BE2C (cell line): ENCODE data around the gene F10.
A peak's percentile ranks its signal among the peaks of the same experiment; 100 is the strongest.

Experiments
- DNase-seq: peaks from one replicate; pipeline ENCODE4 v3.0.0-alpha.2; 2020
- H3K27me3 ChIP-seq: fragments of 250-450 bp; sonication (Bioruptor Pico); 2 replicates; pipeline ENCODE4 v1.5.1; 2020; ENCODE audit warnings: mild to moderate bottlenecking
- H3K36me3 ChIP-seq: fragments of 250-450 bp; sonication (Bioruptor Pico); 2 replicates; pipeline ENCODE4 v1.5.1; 2020; ENCODE audit warnings: mild to moderate bottlenecking
- H3K4me1 ChIP-seq: fragments of 250-450 bp; sonication (Bioruptor Pico); 2 replicates; pipeline ENCODE4 v1.5.1; 2020
- H3K4me3 ChIP-seq: 2 replicates; pipeline ENCODE4 v1.5.1; 2011; ENCODE audit warnings: low read depth, low read length
- H3K9me3 ChIP-seq: fragments of 250-450 bp; sonication (Bioruptor Pico); 2 replicates; pipeline ENCODE4 v1.5.1; 2020
- CTCF ChIP-seq: IDR thresholded peaks from 2 replicates; pipeline ENCODE4 v1.5.1; 2012; ENCODE audit warnings: mild to moderate bottlenecking, low read depth, low read length

The F10 gene

GRCh38 chr13:113082198-113083021 lies 40.2 kb upstream of the F10 start:
- Histone ChIP-seq H3K27me3 (no peaks in the 10 kb centered on the region), H3K4me3 (no peak overlapping the region), H3K9me3 (no peaks in the 10 kb centered on the region), H3K36me3 (no peaks in the 10 kb centered on the region), H3K4me1 (no peaks in the 10 kb centered on the region)
- DNase-seq = no peak
- no peak for TF ChIP-seq CTCF

- TF ChIP-seq CTCF = no peak
- H3K27me3 ChIP-seq = no peaks in the 10 kb centered on the region
- no peaks in the 10 kb centered on the region for H3K36me3 ChIP-seq
- H3K4me3 ChIP-seq = no peak overlapping the region
- H3K9me3 ChIP-seq = no peaks in the 10 kb centered on the region
- no peak for DNase-seq
- H3K4me1 ChIP-seq = no peaks in the 10 kb centered on the region
Observed at GRCh38 chr13:113083022-113083373, 39.6 kb upstream of the F10 start.

GRCh38 chr13:113083402-113084061 lies 39.1 kb upstream of the F10 start:
- peak; percentile 50 for DNase-seq
- H3K27me3 ChIP-seq = no peaks in the 10 kb centered on the region
- no peaks in the 10 kb centered on the region for H3K9me3 ChIP-seq
- no peaks in the 10 kb centered on the region for H3K4me1 ChIP-seq
- no peaks in the 10 kb centered on the region for H3K36me3 ChIP-seq
- no peak overlapping the region for H3K4me3 ChIP-seq
- TF ChIP-seq CTCF = no peak

- peak; percentile 44 for TF ChIP-seq CTCF
- no peaks in the 10 kb centered on the region for H3K4me1 ChIP-seq
Observed at GRCh38 chr13:113084094-113084942, 38.3 kb upstream of the F10 start.

GRCh38 chr13:113084943-113085540 lies 37.6 kb upstream of the F10 start:
- Histone ChIP-seq H3K4me3 (no peak overlapping the region), H3K27me3 (no peaks in the 10 kb centered on the region), H3K9me3 (no peaks in the 10 kb centered on the region), H3K4me1 (no peaks in the 10 kb centered on the region), H3K36me3 (no peaks in the 10 kb centered on the region)
- DNase-seq = no peak
- TF ChIP-seq CTCF = no peak

More at GRCh38 chr13:113084094-113084942, 38.3 kb upstream of the F10 start:
- DNase-seq = no peak
- no peaks in the 10 kb centered on the region for H3K27me3 ChIP-seq
- H3K4me3 ChIP-seq = no peak overlapping the region
- H3K36me3 ChIP-seq = no peaks in the 10 kb centered on the region
- no peaks in the 10 kb centered on the region for H3K9me3 ChIP-seq
